Right lobe of liver (tissue), 6 donors: ENCODE results near the gene KAZN. TPM values are rescaled to one million over a fixed set of nuclear protein-coding genes. Genes with fewer than 3 reads are reported as not detected.

Experiments used
- ATAC-seq, 4 donors: fragments of 200-7000 bp; cut with Tn5 transposase; one replicate each; pipeline ENCODE4 v1.9.1; 2020; ENCODE audit warnings: mild to moderate bottlenecking in 4 of 4, moderate library complexity in 4 of 4
- DNase-seq, 3 donors: peaks; one replicate each; pipeline ENCODE4 v3.0.0-alpha.2; 2020
- H3K27ac ChIP-seq, 3 donors: fragments of 200-600 bp; one replicate each; pipeline ENCODE4 v1.8.0; 2022
- H3K27me3 ChIP-seq, 2 donors: fragments of 200-600 bp; one replicate each; pipeline ENCODE4 v1.8.0; 2022
- H3K36me3 ChIP-seq, 4 donors: fragments of 200-600 bp; sonication (generic) in 1 of 4; one replicate each; pipeline versions ENCODE4 v1.5.1 to v1.8.0; 2017 to 2022; ENCODE audit warnings: control low read depth in 1 of 4
- H3K4me1 ChIP-seq, 4 donors: fragments of 200-600 bp; sonication (generic) in 1 of 4; one replicate each; pipeline versions ENCODE4 v1.5.1 to v1.8.0; 2017 to 2022; ENCODE audit warnings: control low read depth in 1 of 4
- H3K4me3 ChIP-seq, 3 donors: fragments of 200-600 bp; one replicate each; pipeline ENCODE4 v1.8.0; 2022
- H3K9me3 ChIP-seq, 4 donors: fragments of 200-600 bp; sonication (generic) in 1 of 4; one replicate each; pipeline versions ENCODE4 v1.5.1 to v1.8.0; 2017 to 2022; ENCODE audit warnings: control low read depth in 1 of 4
- POLR2A ChIP-seq: fragments of 450-650 bp; IDR thresholded peaks from one replicate; pipeline ENCODE4 v1.6.1; 2017; ENCODE audit warnings: antibody characterized with exemption, mild to moderate bottlenecking
- WGBS: methylation state at CpG from one replicate; pipeline ENCODE4 v1.1.6; 2018; ENCODE audit warnings: low coverage, low lambda C conversion rate; ENCODE audit not compliant: insufficient coverage; ENCODE audit errors: missing lambda C conversion rate; 5-methylcytosine and 5-hydroxymethylcytosine counted together
- intact Hi-C, 2 donors: fragments of 100-400 bp; cut with DNase I; formaldehyde crosslinking; loops; one replicate each; pipeline versions ENCODE4 v1.11.2 to v1.14.1; 2022
- total RNA-seq, 6 experiments: library from RNA; depleted of rRNA in 2 of 6; stranded (reverse); fragments of >200 nt in 2 of 6; fragmentation: NEBNext Ultra II Directional in 3 of 6; extraction: Animal tissue kit (Norgen Biotek cat#: 25700) in 3 of 6; gene quantifications; one replicate each; pipeline versions ENCODE4 v1.1.0 to v1.2.4, GENCODE V29; 2016 to 2023
- TF ChIP-seq, protein P1 (sequence below), 4 donors: fragments of 200-600 bp in 3 of 4; fragments of 450-650 bp in 1 of 4; IDR thresholded peaks; one replicate each; pipeline versions ENCODE4 v1.5.1 to v1.8.0; 2016 to 2022; ENCODE audit warnings: antibody characterized with exemption in 4 of 4, mild to moderate bottlenecking in 2 of 4
- donor health status: DM: no; HTN: yes; CAD: no.
- donor health status: DM: no; HTN: no; CAD: no.
- donor health status: DM: no; HTN: no; CAD: no.
- donor health status: DM: no; HTN: yes; CAD: no.
- donor health status: DM: no; HTN: yes; CAD: no.

KAZN gene
- total RNA-seq, 6 experiments from 2014 or later = 1.5 to 7.2 (median 2.7) TPM

DNA sequence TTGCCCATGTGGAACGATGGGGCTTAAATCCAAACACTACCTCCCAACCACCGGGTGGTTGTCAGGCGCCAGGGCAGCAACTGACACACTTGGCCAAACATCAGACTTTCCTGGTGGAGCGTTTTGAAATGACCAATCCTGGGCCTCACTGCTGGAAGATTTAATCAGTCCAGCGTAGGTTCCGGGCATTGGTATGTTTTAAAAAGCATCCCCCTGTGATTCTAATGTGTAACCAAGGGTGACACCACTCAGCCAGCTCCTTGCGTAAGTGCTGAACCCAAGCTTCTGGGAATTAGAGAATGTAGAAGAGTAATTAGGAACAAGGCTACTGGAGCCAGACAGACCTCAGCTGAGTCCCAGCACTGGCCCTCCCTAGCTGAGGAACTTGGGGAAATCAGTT, 44.8 kb upstream of the KAZN start:
- intact Hi-C loops = no loop called here
- no peaks in the 10 kb centered on the region for H3K36me3 ChIP-seq
- no peak overlapping the region for H3K4me3 ChIP-seq
- DNase-seq (no peak), ATAC-seq (no peak)
- TF ChIP-seq POLR2A = no peak
- TF ChIP-seq, protein P1, sequence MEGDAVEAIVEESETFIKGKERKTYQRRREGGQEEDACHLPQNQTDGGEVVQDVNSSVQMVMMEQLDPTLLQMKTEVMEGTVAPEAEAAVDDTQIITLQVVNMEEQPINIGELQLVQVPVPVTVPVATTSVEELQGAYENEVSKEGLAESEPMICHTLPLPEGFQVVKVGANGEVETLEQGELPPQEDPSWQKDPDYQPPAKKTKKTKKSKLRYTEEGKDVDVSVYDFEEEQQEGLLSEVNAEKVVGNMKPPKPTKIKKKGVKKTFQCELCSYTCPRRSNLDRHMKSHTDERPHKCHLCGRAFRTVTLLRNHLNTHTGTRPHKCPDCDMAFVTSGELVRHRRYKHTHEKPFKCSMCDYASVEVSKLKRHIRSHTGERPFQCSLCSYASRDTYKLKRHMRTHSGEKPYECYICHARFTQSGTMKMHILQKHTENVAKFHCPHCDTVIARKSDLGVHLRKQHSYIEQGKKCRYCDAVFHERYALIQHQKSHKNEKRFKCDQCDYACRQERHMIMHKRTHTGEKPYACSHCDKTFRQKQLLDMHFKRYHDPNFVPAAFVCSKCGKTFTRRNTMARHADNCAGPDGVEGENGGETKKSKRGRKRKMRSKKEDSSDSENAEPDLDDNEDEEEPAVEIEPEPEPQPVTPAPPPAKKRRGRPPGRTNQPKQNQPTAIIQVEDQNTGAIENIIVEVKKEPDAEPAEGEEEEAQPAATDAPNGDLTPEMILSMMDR (IDR thresholded peaks at IDR 0.05) = no peak
- H3K27ac ChIP-seq = no peak overlapping the region
- no peaks in the 10 kb centered on the region for H3K27me3 ChIP-seq
- no peaks in the 10 kb centered on the region for H3K4me1 ChIP-seq
- 52% methylated on average over 7 of the region's 7 CpGs for WGBS
- no peaks in the 10 kb centered on the region for H3K9me3 ChIP-seq

DNA sequence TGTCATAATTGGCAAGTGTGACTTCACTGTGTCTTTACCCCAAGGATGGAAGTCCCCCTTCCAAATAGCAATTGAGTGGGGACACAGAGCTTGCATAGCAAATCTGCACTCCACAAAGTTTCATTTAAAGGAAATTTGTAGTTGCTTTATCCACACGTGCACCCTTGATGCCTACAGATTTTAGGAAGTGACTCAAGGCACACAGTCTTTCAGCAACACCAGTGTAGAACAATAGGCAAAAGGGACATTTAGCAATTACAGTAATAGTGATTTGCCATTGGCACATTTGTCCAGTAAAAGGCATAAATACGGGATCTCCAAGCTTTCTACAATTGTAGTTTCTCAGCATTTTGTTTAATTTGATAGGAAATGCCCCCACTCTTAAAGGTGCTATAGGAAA, 43.4 kb upstream of the KAZN start:
- DNase-seq = no peak
- H3K27me3 ChIP-seq = no peaks in the 10 kb centered on the region
- H3K9me3 ChIP-seq = no peaks in the 10 kb centered on the region
- TF ChIP-seq, protein P1 (IDR thresholded peaks at IDR 0.05) = no peak
- TF ChIP-seq POLR2A = no peak
- H3K4me1 ChIP-seq = no peaks in the 10 kb centered on the region
- no peaks in the 10 kb centered on the region for H3K36me3 ChIP-seq
- no peak for ATAC-seq
- 38% methylated on average over 2 of the region's 2 CpGs for WGBS
- intact Hi-C loops = no loop called here
- H3K4me3 ChIP-seq = no peak overlapping the region
- no peak overlapping the region for H3K27ac ChIP-seq

DNA sequence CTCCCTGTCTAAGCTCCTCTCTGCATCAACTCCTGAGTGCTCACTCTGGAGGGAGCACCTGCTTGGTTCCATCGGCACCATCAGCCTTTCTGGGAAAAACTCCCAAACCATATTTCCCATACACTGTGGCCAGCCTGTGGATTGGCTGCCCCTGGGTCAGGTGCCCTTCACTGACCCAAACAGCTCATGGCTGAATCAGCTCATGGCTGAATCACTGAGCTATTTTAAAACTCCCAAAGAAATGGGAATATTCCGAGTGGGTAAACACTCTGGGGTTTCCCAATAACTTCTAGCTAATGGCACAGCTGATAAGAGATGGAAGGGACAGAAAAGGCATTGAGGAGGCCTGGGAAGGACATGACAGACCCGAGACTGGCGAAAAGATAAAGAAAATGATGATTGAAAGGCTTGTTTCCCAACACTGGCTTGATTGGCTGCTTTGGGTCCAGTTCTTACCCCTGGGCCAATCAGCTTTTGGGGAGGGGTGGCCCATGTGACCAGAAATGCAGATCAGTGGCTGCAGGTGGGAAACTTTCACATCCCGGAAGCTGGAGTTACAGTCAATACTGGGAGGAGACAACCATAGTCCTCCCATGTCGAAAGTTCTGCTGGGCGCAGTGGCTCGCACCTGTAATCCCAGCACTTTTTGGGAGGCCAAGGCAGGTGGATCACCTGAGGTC, 37.3 kb upstream of the KAZN start:
- no peak for DNase-seq
- no peak for ATAC-seq
- TF ChIP-seq, protein P1 (IDR thresholded peaks at IDR 0.05) = no peak
- no peak for TF ChIP-seq POLR2A
- no peak overlapping the region for H3K27ac ChIP-seq
- intact Hi-C loops = no loop called here
- H3K4me3 ChIP-seq = no peak overlapping the region
- no peaks in the 10 kb centered on the region for H3K4me1 ChIP-seq
- H3K36me3 ChIP-seq = no peaks in the 10 kb centered on the region
- 63% methylated on average over 3 of the region's 8 CpGs for whole genome bisulfite sequencing
- H3K27me3 ChIP-seq = no peaks in the 10 kb centered on the region
- H3K9me3 ChIP-seq = no peaks in the 10 kb centered on the region

DNA sequence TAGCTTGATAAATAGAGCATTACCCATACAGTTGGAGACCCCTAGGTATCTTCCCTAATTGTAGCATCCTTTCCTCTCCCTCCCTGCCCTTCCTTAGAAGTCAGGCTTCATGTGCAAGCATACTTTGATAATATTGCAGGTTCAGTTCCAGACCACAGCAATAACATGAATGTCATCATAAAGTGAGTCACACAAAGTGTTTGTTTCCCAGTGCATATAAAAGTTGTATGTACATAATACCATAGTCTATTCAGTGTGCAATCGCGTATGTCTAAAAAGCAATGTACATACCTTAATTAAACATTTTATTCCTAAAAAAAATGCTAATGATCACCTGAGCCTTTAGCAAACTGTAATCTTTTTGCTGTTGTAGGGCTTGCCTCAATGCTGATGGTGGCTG, 33.4 kb upstream of the KAZN start:
- ATAC-seq = no peak
- intact Hi-C loops = no loop called here
- Histone ChIP-seq H3K4me3 (no peak overlapping the region), H3K27ac (no peak overlapping the region), H3K36me3 (no peaks in the 10 kb centered on the region), H3K9me3 (no peaks in the 10 kb centered on the region), H3K4me1 (no peaks in the 10 kb centered on the region), H3K27me3 (no peaks in the 10 kb centered on the region)
- TF ChIP-seq, protein P1 (IDR thresholded peaks at IDR 0.05) = no peak
- no peak for TF ChIP-seq POLR2A
- 30% methylated on average over 2 of the region's 2 CpGs for WGBS
- DNase-seq = no peak
